CD4-positive, alpha-beta memory T cell (primary cell): ENCODE measurements around the gene ANKRD22. TPM values are rescaled to one million over a fixed set of nuclear protein-coding genes. Genes with fewer than 3 reads are reported as not detected.

Source experiments
- CTCF ChIA-PET: fragments of 350-600 bp; sonication (Branson Sonifier 250); formaldehyde crosslinking; loops from one replicate; lab custom pipeline; 2021; ENCODE audit warnings: inconsistent platforms; ENCODE audit not compliant: partially characterized antibody; lab: Charles Lee
- POLR2A ChIA-PET: fragments of 350-600 bp; sonication (Branson Sonifier 250); formaldehyde crosslinking; loops from one replicate; lab custom pipeline; 2021; ENCODE audit not compliant: partially characterized antibody; lab: Charles Lee
- DNase-seq, 5 donors: peaks; one replicate each; pipeline versions ENCODE4 v3.0.0 to v3.0.0-alpha.2; 2020 to 2022; ENCODE audit warnings: mixed read lengths in 1 of 5
- H3K27ac ChIP-seq: one replicate; pipeline ENCODE4 v1.7.0; 2013; ENCODE audit warnings: low read depth, low read length
- H3K27me3 ChIP-seq: 2 replicates; pipeline ENCODE4 v1.7.0; 2013; ENCODE audit warnings: mild to moderate bottlenecking, low read length, moderate library complexity; ENCODE audit not compliant: insufficient read depth
- H3K36me3 ChIP-seq: 2 replicates; pipeline ENCODE4 v1.7.0; 2013; ENCODE audit warnings: mild to moderate bottlenecking, low read length, moderate library complexity; ENCODE audit not compliant: insufficient read depth
- H3K4me1 ChIP-seq: 2 replicates; pipeline ENCODE4 v1.7.0; 2013; ENCODE audit warnings: mild to moderate bottlenecking, low read length, moderate library complexity; ENCODE audit not compliant: insufficient read depth
- H3K4me3 ChIP-seq, 2 donors: one replicate each; pipeline ENCODE4 v1.7.0; 2013; ENCODE audit warnings: low read length in 2 of 2, mild to moderate bottlenecking in 1 of 2
- H3K9me3 ChIP-seq, 2 donors: one replicate each; pipeline ENCODE4 v1.7.0; 2013; ENCODE audit warnings: low read length in 2 of 2, control low read depth in 1 of 2; ENCODE audit not compliant: control insufficient read depth in 1 of 2
- H3K27ac Mint-ChIP-seq, 7 donors: one replicate each; pipeline ENCODE4 v1.8.0; 2020 to 2021; ENCODE audit warnings: mixed read lengths in 7 of 7, mild to moderate bottlenecking in 6 of 7, inconsistent platforms in 3 of 7, moderate library complexity in 3 of 7
- H3K27me3 Mint-ChIP-seq, 2 donors: one replicate each; pipeline ENCODE4 v1.8.0; 2020 to 2021; ENCODE audit warnings: mixed read lengths in 2 of 2
- H3K36me3 Mint-ChIP-seq, 2 donors: one replicate each; pipeline ENCODE4 v1.8.0; 2020 to 2021; ENCODE audit warnings: mixed read lengths in 2 of 2, inconsistent platforms in 1 of 2, mild to moderate bottlenecking in 1 of 2
- H3K4me1 Mint-ChIP-seq, 4 donors: one replicate each; pipeline ENCODE4 v1.8.0; 2020 to 2021; ENCODE audit warnings: mixed read lengths in 4 of 4, mild to moderate bottlenecking in 1 of 4
- H3K4me3 Mint-ChIP-seq, 8 donors: one replicate each; pipeline ENCODE4 v1.8.0; 2020 to 2021; ENCODE audit warnings: mixed read lengths in 8 of 8, mild to moderate bottlenecking in 7 of 8, moderate library complexity in 6 of 8, inconsistent platforms in 3 of 8
- H3K9me3 Mint-ChIP-seq, 8 donors: one replicate each; pipeline ENCODE4 v1.8.0; 2020 to 2021; ENCODE audit warnings: mixed read lengths in 8 of 8, mild to moderate bottlenecking in 5 of 8, inconsistent platforms in 3 of 8, moderate library complexity in 1 of 8
- intact Hi-C: fragments of 100-400 bp; cut with micrococcal nuclease; formaldehyde crosslinking; loops from one replicate; pipeline ENCODE4 v1.15.1; 2023
- polyA plus RNA-seq, 2 donors: library from polyadenylated mRNA; unstranded; fragments of 300-500 nt; fragmentation: Illumina TruSeq; gene quantifications; one replicate each; pipeline ENCODE4 v1.2.3, GENCODE V29; 2021
- total RNA-seq, 2 experiments: library from RNA; stranded (reverse); gene quantifications; one replicate each; pipeline ENCODE4 v1.2.3, GENCODE V29; 2021

The ANKRD22 gene
- total and polyA plus RNA-seq, 4 experiments from 2014 or later: 0.58 TPM; not detected in 3

GRCh38 chr10:88879534-88880281, 28.1 kb upstream of the ANKRD22 start, which contains the start of gene STAMBPL1:
TSS of gene STAMBPL1 (plus strand) at chr10:88880245. CDS start at chr10:88901709, 21,464 bp downstream.
- H3K4me1 Mint-ChIP-seq: peaks cover 42 to 70% (median 51%) of the 10 kb centered on the region in 4 donors
- Histone ChIP-seq H3K27ac (peak within 1 kb of the TSS; percentile 70), H3K36me3 (no peaks in the 10 kb centered on the region), H3K27me3 (no peaks in the 10 kb centered on the region), H3K9me3 (no peaks in the 10 kb centered on the region), H3K4me3 (peak within 1 kb of the TSS; percentile 70 to 71), H3K4me1 (peaks cover 54% of the 10 kb centered on the region)
- H3K36me3 Mint-ChIP-seq: peaks cover 6 to 11% of the 10 kb centered on the region in 2 donors
- ChIA-PET POLR2A (interaction anchor here (0.8 to 3.5 kb wide), 35 partner anchors 9 to 1062 kb away, joined by 3 to 40 read pairs (median 4); partner anchors contain the start of genes FAS, IFIT1, KIF20B and LIPA), CTCF (interaction anchor here (0.6 to 5.0 kb wide), 12 partner anchors 12 to 338 kb away, joined by 3 to 36 read pairs (median 3); partner anchors contain the start of gene CH25H)
- no peaks in the 10 kb centered on the region for H3K9me3 Mint-ChIP-seq
- peak; percentile 74 to 81 (median 79) for DNase-seq
- intact Hi-C loops: loop anchor here (1.0 to 5.0 kb wide), 6 partner anchors 17 to 1061 kb away; partner anchors contain the start of genes ATAD1, FAS and RNLS
- peak within 1 kb of the TSS; percentile 91 to 98 (median 96) for H3K27ac Mint-ChIP-seq
- peak within 1 kb of the TSS; percentile 98 to 99 (median 99) for H3K4me3 Mint-ChIP-seq
- H3K27me3 Mint-ChIP-seq: no peaks in the 10 kb centered on the region

GRCh38 chr10:88877298-88877697, 25.7 kb upstream of the ANKRD22 start:
- Mint-ChIP-seq H3K4me1 (peaks cover 22 to 47% (median 29%) of the 10 kb centered on the region in 4 donors), H3K27me3 (no peaks in the 10 kb centered on the region), H3K9me3 (no peaks in the 10 kb centered on the region), H3K4me3 (peak overlapping the region in 2 of 8 donors; percentile 3 to 16), H3K36me3 (peaks cover 0 to 7% of the 10 kb centered on the region in 2 donors), H3K27ac (no peak overlapping the region)
- intact Hi-C loops: no loop called here
- CTCF ChIA-PET: interaction anchor here (1.3 to 1.9 kb wide), 2 partner anchors 18 to 57 kb away, joined by 3 to 9 read pairs; no protein-coding TSS in a partner anchor
- H3K27me3 ChIP-seq: no peaks in the 10 kb centered on the region
- no peak overlapping the region for H3K4me3 ChIP-seq
- no peaks in the 10 kb centered on the region for H3K9me3 ChIP-seq
- no peak for DNase-seq
- no peaks in the 10 kb centered on the region for H3K36me3 ChIP-seq
- POLR2A ChIA-PET: no interaction called here
- peaks cover 30% of the 10 kb centered on the region for H3K4me1 ChIP-seq
- H3K27ac ChIP-seq: no peak overlapping the region

- H3K4me1 Mint-ChIP-seq: peaks cover 11 to 27% (median 15%) of the 10 kb centered on the region in 4 donors
- Histone ChIP-seq H3K9me3 (no peaks in the 10 kb centered on the region), H3K27ac (no peak overlapping the region), H3K36me3 (no peaks in the 10 kb centered on the region), H3K27me3 (no peaks in the 10 kb centered on the region), H3K4me3 (no peak overlapping the region), H3K4me1 (peaks cover 19% of the 10 kb centered on the region)
- no peak for DNase-seq
- H3K27me3 Mint-ChIP-seq: peaks cover 0 to 1% of the 10 kb centered on the region in 2 donors
- H3K27ac Mint-ChIP-seq: no peak overlapping the region
- POLR2A ChIA-PET: no interaction called here
- no peak overlapping the region for H3K4me3 Mint-ChIP-seq
- H3K9me3 Mint-ChIP-seq: peaks cover 0 to 2% (median 0%) of the 10 kb centered on the region in 8 donors
- intact Hi-C loops: no loop called here
- CTCF ChIA-PET: no interaction called here
- H3K36me3 Mint-ChIP-seq: peaks cover 0 to 3% of the 10 kb centered on the region in 2 donors
Measured at GRCh38 chr10:88875081-88875480, 23.4 kb upstream of the ANKRD22 start.

GRCh38 chr10:88874281-88874680, 22.6 kb upstream of the ANKRD22 start:
- Histone ChIP-seq H3K27me3 (no peaks in the 10 kb centered on the region), H3K4me3 (no peak overlapping the region), H3K36me3 (no peaks in the 10 kb centered on the region), H3K9me3 (no peaks in the 10 kb centered on the region), H3K4me1 (peaks cover 12% of the 10 kb centered on the region), H3K27ac (no peak overlapping the region)
- Mint-ChIP-seq H3K36me3 (no peaks in the 10 kb centered on the region), H3K27ac (no peak overlapping the region), H3K9me3 (peaks cover 0 to 2% (median 0%) of the 10 kb centered on the region in 8 donors), H3K27me3 (peaks cover 0 to 1% of the 10 kb centered on the region in 2 donors), H3K4me1 (peaks cover 7 to 19% (median 10%) of the 10 kb centered on the region in 4 donors), H3K4me3 (no peak overlapping the region)
- ChIA-PET POLR2A (no interaction called here), CTCF (no interaction called here)
- DNase-seq: no peak
- intact Hi-C loops: no loop called here

- H3K4me1 Mint-ChIP-seq: peaks cover 5 to 13% (median 8%) of the 10 kb centered on the region in 4 donors
- H3K27me3 Mint-ChIP-seq: peaks cover 0 to 1% of the 10 kb centered on the region in 2 donors
- H3K36me3 ChIP-seq: no peaks in the 10 kb centered on the region
- CTCF ChIA-PET: no interaction called here
- H3K4me3 ChIP-seq: no peak overlapping the region
- H3K4me1 ChIP-seq: peaks cover 7% of the 10 kb centered on the region
- peaks cover 0 to 2% (median 0%) of the 10 kb centered on the region in 8 donors for H3K9me3 Mint-ChIP-seq
- no peak overlapping the region for H3K27ac ChIP-seq
- no peaks in the 10 kb centered on the region for H3K36me3 Mint-ChIP-seq
- intact Hi-C loops: no loop called here
- POLR2A ChIA-PET: no interaction called here
- no peak overlapping the region for H3K4me3 Mint-ChIP-seq
- H3K9me3 ChIP-seq: no peaks in the 10 kb centered on the region
- H3K27me3 ChIP-seq: no peaks in the 10 kb centered on the region
- no peak overlapping the region for H3K27ac Mint-ChIP-seq
- no peak for DNase-seq
Measured at GRCh38 chr10:88873757-88874156, 22.1 kb upstream of the ANKRD22 start.

- Mint-ChIP-seq H3K36me3 (no peaks in the 10 kb centered on the region), H3K4me3 (no peak overlapping the region), H3K4me1 (no peaks in the 10 kb centered on the region), H3K27me3 (peaks cover 0 to 1% of the 10 kb centered on the region in 2 donors), H3K27ac (no peak overlapping the region), H3K9me3 (peaks cover 0 to 2% (median 0%) of the 10 kb centered on the region in 8 donors)
- Histone ChIP-seq H3K27ac (no peak overlapping the region), H3K27me3 (no peaks in the 10 kb centered on the region), H3K4me3 (no peak overlapping the region), H3K9me3 (no peaks in the 10 kb centered on the region), H3K4me1 (no peaks in the 10 kb centered on the region), H3K36me3 (no peaks in the 10 kb centered on the region)
- ChIA-PET POLR2A (interaction anchor here (2.3 kb wide), 1 partner anchor 10 kb away, joined by 15 read pairs; the partner anchor contains the start of gene STAMBPL1), CTCF (interaction anchor here (1.1 to 1.6 kb wide), 3 partner anchors 34 to 64 kb away, joined by 4 to 10 read pairs (median 4); no protein-coding TSS in a partner anchor)
- intact Hi-C loops: no loop called here
- no peak for DNase-seq
Measured at GRCh38 chr10:88870089-88870488, 18.4 kb upstream of the ANKRD22 start.

- intact Hi-C loops: no loop called here
- DNase-seq: no peak
- H3K36me3 Mint-ChIP-seq: no peaks in the 10 kb centered on the region
- Histone ChIP-seq H3K9me3 (no peaks in the 10 kb centered on the region), H3K4me1 (no peaks in the 10 kb centered on the region), H3K36me3 (no peaks in the 10 kb centered on the region), H3K27me3 (no peaks in the 10 kb centered on the region), H3K27ac (no peak overlapping the region), H3K4me3 (no peak overlapping the region)
- no peaks in the 10 kb centered on the region for H3K4me1 Mint-ChIP-seq
- ChIA-PET POLR2A (no interaction called here), CTCF (interaction anchor here (1.0 to 1.7 kb wide), 2 partner anchors 30 to 31 kb away, joined by 3 to 5 read pairs; no protein-coding TSS in a partner anchor)
- no peak overlapping the region for H3K4me3 Mint-ChIP-seq
- H3K27ac Mint-ChIP-seq: no peak overlapping the region
- H3K27me3 Mint-ChIP-seq: peaks cover 3% of the 10 kb centered on the region in 2 donors
- H3K9me3 Mint-ChIP-seq: peaks cover 0 to 2% (median 0%) of the 10 kb centered on the region in 8 donors
Measured at GRCh38 chr10:88866454-88866853, 14.8 kb upstream of the ANKRD22 start.
